ENCODE data around the gene NREP. TPM values are rescaled to one million over a fixed set of nuclear protein-coding genes. Genes with fewer than 3 reads are reported as not detected.
A peak's percentile ranks its signal among the peaks of the same experiment; 100 is the strongest.

Gene NREP
- total RNA-seq, 3 donors from 2014 or later, result 16.8 to 24.0 (median 18.1) TPM

DNA sequence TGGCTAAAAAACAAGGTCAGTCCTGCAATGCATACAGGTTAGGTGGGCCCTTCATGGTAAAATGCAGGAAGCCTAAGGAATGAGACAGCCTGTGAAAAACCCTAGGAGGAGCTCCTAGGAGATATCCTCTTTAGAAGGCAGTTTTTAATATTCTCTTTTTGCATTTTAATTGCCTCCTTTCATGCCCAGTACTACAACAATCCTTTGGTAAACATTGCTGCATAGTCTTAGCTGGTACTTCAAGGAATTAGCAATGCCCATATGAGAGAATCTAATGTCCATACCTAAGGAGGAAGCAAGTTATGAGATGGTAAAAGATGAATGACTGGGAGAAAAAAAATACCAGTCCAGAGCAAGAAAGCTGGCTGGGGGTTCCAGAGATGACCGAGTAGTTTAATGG is 61.0 kb downstream of the NREP start:
- TF ChIP-seq, protein P1, sequence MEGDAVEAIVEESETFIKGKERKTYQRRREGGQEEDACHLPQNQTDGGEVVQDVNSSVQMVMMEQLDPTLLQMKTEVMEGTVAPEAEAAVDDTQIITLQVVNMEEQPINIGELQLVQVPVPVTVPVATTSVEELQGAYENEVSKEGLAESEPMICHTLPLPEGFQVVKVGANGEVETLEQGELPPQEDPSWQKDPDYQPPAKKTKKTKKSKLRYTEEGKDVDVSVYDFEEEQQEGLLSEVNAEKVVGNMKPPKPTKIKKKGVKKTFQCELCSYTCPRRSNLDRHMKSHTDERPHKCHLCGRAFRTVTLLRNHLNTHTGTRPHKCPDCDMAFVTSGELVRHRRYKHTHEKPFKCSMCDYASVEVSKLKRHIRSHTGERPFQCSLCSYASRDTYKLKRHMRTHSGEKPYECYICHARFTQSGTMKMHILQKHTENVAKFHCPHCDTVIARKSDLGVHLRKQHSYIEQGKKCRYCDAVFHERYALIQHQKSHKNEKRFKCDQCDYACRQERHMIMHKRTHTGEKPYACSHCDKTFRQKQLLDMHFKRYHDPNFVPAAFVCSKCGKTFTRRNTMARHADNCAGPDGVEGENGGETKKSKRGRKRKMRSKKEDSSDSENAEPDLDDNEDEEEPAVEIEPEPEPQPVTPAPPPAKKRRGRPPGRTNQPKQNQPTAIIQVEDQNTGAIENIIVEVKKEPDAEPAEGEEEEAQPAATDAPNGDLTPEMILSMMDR (IDR thresholded peaks at IDR 0.05), result no peak
- no peak overlapping the region for H3K4me3 ChIP-seq
- intact Hi-C loops (cut with DNase I, micrococcal nuclease), result no loop called here
- no peaks in the 10 kb centered on the region for H3K36me3 ChIP-seq (ENCODE audit: low read depth)
- ATAC-seq (no peak), DNase-seq (no peak)
- H3K9me3 ChIP-seq, result no peaks in the 10 kb centered on the region
- no peaks in the 10 kb centered on the region for H3K4me1 ChIP-seq (ENCODE audit: low read depth)

DNA sequence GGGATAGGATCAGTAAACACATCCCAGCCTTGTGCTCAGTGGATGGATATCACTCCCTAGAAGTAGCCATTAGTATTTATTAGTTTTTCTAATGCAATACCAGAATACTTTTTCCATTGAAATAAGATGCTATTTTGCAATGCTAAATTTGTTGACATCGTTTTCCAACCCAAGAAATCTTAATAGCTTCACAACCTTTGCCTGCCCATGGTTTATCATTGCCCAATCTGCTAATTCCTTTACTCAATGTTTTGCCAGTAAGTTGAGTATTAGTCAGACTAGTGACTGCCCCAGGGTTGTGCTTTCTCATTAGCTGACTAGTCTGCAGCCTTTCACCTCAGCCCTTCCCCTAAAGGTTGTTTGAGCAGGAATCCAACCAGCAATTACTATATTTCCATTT is 62.9 kb downstream of the NREP start:
- Histone ChIP-seq H3K4me1 (ENCODE audit: low read depth) (no peaks in the 10 kb centered on the region), H3K4me3 (no peak overlapping the region), H3K9me3 (no peaks in the 10 kb centered on the region), H3K36me3 (ENCODE audit: low read depth) (no peaks in the 10 kb centered on the region)
- TF ChIP-seq, protein P1 (IDR thresholded peaks at IDR 0.05), result no peak
- DNase-seq (no peak), ATAC-seq (no peak)
- intact Hi-C loops (cut with DNase I, micrococcal nuclease), result no loop called here

DNA sequence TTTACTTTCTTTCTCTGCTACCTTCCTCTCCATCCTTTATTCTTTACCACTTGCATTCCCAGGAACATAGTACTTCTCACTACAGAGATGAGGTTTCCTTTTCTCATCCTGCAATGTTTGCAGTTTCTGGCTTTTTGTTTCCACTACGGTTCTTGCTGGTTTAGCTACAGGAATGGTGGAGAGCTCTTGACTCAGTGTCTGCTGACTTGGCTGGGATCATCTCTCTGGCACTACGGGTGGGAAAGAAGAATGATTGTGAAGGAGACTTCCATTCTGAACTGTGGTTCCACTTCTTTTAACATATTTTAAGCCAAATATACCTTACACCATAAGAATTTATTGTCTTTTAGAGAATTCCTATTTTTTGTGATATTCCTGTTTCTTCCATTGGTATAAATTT is 65.1 kb downstream of the NREP start:
- DNase-seq, result no peak
- H3K4me1 ChIP-seq (ENCODE audit: low read depth), result no peaks in the 10 kb centered on the region
- ATAC-seq, result no peak
- no peaks in the 10 kb centered on the region for H3K9me3 ChIP-seq
- TF ChIP-seq, protein P1 (IDR thresholded peaks at IDR 0.05), result no peak
- no peaks in the 10 kb centered on the region for H3K36me3 ChIP-seq (ENCODE audit: low read depth)
- intact Hi-C loops (cut with DNase I, micrococcal nuclease), result no loop called here
- no peak overlapping the region for H3K4me3 ChIP-seq

DNA sequence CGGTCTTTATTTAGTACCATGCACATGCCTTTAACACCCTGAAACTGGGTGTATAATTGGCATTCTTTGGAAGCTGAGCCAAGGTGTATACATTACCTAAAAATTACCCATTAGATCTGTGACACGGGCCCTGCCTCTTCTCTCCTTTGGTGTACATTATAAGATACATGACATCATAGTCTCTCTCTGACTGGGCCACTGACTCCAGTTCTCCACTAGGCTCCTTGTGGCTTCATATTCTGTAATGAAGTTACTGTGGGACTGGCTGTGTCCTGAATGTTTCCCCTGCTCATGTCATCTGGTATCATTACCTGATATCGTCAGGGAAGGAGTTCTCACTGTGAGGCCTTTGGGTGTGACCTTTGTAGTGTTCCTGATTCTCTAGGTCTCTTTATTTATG is 65.5 kb downstream of the NREP start:
- no peaks in the 10 kb centered on the region for H3K4me1 ChIP-seq (ENCODE audit: low read depth)
- intact Hi-C loops (cut with DNase I, micrococcal nuclease), result no loop called here
- no peak overlapping the region for H3K4me3 ChIP-seq
- ATAC-seq (no peak), DNase-seq (no peak)
- TF ChIP-seq, protein P1 (IDR thresholded peaks at IDR 0.05), result no peak
- H3K36me3 ChIP-seq (ENCODE audit: low read depth), result no peaks in the 10 kb centered on the region
- no peaks in the 10 kb centered on the region for H3K9me3 ChIP-seq

DNA sequence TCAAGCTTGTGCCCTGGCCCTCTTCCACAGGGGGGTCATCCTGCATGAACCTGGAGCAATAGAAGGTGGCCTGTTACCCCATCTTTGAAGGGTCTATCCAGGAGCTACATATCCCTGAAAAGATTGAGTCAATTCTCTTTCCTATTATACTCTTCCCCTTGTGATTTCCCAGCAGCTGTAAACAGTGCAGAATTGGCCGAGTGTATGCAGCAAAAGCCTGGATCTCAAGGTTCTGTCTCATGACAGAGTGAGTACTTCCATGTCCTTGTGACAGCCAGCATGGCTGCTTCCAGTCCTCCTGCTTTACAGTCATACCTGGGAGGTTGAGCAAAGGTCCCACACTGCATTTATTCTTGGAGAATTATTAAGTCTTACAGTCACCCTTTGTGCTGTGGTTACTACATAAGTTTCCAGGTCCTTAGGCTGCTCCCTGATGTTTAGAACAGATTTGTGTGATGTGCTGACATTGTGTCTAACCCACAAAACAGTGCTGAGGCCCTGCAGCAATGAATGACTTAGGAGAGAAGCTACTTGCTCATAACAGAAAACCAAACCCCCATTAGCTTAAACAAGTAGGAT is 67.5 kb downstream of the NREP start:
- TF ChIP-seq, protein P1 (IDR thresholded peaks at IDR 0.05), result no peak
- DNase-seq (no peak), ATAC-seq (no peak)
- no peak overlapping the region for H3K4me3 ChIP-seq
- no peaks in the 10 kb centered on the region for H3K4me1 ChIP-seq (ENCODE audit: low read depth)
- intact Hi-C loops (cut with DNase I, micrococcal nuclease), result no loop called here
- no peaks in the 10 kb centered on the region for H3K36me3 ChIP-seq (ENCODE audit: low read depth)
- no peaks in the 10 kb centered on the region for H3K9me3 ChIP-seq

DNA sequence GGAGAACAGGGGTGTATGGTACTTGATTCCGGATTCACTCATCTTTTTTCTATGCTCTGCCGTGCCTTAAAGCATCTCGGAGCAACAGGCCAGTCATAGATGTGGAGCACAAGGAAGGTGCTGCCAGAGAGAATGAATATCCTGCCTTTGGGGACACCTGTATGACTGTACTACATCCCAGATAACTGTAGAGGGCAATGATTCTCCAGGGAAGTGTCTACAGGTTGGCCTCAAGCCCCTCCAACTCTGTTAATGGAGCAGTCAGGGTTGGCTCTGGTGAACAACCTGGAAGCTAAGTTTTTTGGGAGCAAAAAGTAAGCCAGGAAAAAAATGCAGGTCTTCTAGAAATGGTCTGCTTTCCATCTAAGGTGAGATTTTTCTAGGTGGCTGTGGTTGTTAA is 71.0 kb downstream of the NREP start:
- TF ChIP-seq, protein P1 (IDR thresholded peaks at IDR 0.05), result no peak
- Histone ChIP-seq H3K4me1 (ENCODE audit: low read depth) (no peaks in the 10 kb centered on the region), H3K9me3 (no peaks in the 10 kb centered on the region), H3K4me3 (no peak overlapping the region), H3K36me3 (ENCODE audit: low read depth) (no peaks in the 10 kb centered on the region)
- intact Hi-C loops (cut with DNase I, micrococcal nuclease), result no loop called here
- peak; percentile 39 for ATAC-seq
- DNase-seq, result no peak

Data from mucosa of descending colon (tissue), 3 donors.